Mesenteric fat pad (tissue), 1 donor: Measurements from ENCODE around the gene CINP. TPM values are rescaled to one million over a fixed set of nuclear protein-coding genes. Genes with fewer than 3 reads are reported as not detected.

ENCODE experiments used
- DNase-seq: peaks from one replicate; pipeline ENCODE4 v3.0.0-alpha.2; 2020; ENCODE audit warnings: low spot score
- total RNA-seq: library from RNA; stranded (reverse); fragmentation: NEBNext Ultra II Directional; extraction: Animal tissue kit (Norgen Biotek cat#: 25700); gene quantifications from one replicate; pipeline ENCODE4 v1.2.1, GENCODE V29; 2021
- donor health status: DM: yes; HTN: yes; CAD: no.

Gene CINP
- total RNA-seq, 1 donor from 2014 or later, result 34.1 TPM

DNA sequence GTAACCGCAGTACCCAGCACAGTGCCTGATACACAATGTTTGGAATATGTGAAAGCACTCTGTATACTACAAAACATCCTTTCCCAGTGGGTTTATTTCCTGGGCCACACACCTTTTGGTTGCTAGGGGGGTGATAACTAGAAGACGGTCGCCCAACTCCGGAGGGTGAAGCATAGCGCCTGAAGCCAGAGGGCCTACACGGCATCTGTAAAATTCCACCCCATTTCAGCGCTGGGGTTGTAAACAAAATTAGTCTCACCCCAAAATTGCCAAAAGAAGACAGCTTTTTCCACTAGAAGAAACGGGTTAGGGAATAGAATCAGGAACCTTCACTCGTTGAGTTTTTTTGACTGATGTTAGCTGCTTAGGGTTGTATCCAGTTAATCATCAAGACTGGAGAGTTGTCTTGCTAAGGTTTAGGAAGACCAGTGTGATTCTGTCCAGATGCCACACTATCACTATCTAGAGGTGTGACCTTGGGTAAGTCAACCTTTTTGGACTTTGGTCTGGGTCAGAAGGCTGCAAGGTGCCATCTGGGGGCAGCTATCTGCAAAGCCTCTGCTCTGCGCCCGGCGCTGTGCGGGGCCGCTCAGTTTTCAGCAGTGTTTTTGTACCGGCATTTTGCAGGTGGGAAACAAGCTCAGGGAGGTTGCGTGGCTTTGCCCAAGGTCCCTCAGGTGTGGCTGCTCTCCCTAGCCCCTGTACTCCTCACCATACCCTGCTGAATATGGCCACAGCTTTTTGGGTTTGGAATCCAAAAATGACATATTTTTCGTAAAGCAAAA, 41.8 kb downstream of the CINP start:
- no peak for DNase-seq

GRCh38 chr14:102320033-102320660, 42.5 kb downstream of the CINP start:
- no peak for DNase-seq

DNA sequence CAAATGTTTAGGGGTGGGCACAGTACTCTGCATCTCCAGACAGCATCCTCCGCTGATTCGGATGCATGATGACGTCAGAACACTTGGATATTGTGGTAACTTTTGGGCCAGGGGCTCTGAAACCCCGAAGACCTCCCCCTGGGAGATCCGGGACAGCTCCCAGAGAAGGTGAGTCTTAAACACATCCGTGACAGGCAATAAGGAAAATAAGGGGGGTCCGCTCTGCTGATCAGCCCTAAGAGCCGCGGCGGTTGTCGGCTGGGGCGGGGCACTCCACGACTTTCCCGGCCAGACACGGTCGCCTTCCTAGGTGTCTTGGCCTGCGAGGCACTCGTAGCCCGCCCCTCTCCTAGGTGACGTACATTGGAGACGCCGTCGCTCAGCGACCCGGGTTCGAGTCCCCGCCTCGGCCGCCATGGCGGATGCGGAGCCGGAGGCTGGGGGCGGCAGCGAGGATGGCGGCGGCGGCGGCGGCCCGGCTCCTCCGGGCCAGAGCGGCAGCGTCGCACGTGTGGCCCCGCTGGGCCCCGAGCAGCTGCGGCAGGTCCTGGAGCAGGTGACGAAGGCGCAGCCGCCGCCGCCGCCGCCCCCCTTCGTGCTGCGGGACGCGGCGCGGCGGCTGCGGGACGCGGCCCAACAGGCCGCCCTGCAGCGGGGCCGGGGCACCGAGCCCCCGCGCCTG, 43.2 kb downstream of the CINP start, which contains the start of gene ZNF839:
Gene ZNF839 (plus strand): TSS at position 396 of the 682 bp plus-strand sequence. CDS start 20 bp downstream, at position 416.
- peak; percentile 98 for DNase-seq

- DNase-seq, result no peak
Observed at GRCh38 chr14:102318781-102319276, 43.9 kb downstream of the CINP start.

DNA sequence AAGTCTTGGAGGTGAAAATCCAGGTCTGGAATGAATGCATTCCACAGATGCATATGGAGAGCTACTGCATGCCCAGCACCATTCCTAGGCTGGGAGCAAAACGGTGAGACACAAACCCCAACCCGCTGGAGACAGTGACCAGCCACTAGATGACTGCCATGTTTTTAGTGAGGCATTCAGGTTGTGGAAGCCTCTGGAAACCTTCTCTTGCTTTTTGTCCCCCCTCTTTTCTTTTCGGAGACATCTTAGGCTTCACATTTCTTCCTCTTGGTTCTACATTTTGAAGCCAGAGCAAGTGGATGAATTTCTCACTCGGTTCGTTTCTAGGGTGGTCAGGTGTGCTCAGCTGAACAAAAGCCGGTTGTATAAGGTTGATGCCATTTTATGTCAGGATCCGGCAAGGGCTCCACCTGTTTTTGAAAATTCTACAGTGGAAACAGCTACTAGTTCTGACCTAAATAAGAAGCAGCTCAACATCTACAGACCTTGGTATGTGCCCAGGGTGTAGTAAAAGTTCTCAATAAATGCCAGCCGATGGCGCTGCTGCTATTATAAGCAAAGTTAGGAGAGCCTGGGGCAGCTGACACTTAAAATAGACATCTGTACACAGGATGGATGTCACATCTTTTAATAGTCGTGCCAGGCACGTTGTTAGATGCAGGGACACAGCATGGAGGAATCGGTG, 45.0 kb downstream of the CINP start:
- DNase-seq, result no peak

- DNase-seq, result peak; percentile 100
Observed at GRCh38 chr14:102316743-102317563, 45.7 kb downstream of the CINP start.

DNA sequence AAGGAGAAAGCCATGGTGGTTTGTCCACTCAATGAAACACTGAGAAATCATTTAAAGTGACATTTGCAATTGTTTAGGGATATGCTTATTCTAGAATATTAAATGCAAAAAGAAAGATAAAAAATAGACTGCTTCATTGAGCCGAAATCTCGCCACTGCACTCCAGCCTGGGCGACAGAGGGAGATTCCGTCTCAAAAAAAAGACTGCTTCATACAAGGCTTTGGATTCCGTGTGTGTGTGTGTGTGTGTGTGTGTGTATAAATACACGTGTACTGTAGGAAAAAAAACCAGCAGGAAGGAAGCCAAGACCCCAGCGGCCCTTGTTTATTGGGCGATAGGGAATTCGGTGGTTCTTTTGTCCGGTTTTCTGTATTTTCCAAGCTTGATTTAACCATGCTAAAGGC, 46.4 kb downstream of the CINP start:
- no peak for DNase-seq

DNA sequence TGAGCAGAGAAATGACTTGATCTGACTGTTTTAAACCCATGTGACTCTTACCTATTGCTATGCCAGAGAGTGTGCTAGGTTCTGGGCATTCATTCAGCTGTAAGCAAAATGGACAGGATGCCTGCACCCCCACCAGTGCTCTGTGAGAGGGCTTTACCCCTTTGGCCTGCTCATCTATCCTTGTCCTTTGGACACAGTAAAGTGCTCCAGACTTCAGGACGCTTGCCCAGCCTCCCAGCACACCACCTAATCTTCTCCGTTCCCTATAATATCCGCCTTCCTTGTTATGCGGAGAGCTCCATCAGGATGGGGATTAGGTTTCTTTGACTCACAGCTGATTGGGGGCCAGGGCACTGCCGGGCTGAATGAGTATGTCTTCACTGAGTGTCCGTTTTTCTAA, 47.6 kb downstream of the CINP start:
- no peak for DNase-seq

- DNase-seq, result peak; percentile 96
Observed at GRCh38 chr14:102314242-102315011, 48.3 kb downstream of the CINP start.

DNA sequence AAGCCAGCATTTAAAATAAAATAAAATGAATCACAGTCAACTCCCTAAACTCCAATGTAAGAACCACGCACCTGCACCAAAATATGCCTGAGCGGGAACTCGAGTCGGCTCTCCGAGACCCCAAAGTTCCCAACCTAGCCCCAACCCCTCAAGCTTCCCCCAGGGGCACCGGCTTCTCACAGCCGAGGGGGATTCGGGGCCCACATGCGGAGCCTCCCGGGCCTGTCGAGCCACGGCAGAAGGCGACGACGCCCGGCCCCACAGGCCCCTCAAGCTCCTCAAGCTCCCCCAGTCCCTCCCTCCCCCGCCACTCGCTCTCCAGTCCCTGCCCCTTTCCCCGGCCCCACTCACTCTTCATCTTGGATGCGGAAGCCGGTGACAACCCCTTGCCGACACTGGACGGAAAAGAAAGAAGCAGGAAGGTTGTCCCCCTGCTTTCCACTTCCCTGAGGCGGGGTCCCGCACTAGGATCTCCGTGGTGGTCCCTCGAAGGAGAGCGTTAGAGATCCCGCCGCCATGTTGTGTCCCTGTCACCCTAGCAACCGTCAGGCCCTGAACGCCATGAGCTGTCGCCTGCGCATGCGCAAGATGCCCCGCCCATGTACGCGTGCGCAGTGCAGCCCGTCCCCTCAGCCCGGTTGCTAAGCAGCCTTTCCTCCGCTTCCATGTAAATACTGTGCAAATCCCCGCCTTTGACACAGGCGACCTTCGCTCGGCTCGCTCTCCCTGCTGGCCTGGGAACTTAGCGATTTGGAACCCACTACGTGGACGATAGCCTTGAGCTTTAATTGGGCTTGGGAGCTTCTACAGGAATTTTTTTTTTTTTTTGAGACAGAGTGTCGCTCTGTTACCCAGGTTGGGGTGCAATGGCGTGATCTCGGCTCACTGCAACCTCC, 57.8 kb downstream of the CINP start, which contains the start of gene MOK:
Gene MOK (minus strand): TSS at position 554 of the 896 bp plus-strand sequence. CDS start 196 bp downstream, at position 358.
- peak; percentile 100 for DNase-seq

DNA sequence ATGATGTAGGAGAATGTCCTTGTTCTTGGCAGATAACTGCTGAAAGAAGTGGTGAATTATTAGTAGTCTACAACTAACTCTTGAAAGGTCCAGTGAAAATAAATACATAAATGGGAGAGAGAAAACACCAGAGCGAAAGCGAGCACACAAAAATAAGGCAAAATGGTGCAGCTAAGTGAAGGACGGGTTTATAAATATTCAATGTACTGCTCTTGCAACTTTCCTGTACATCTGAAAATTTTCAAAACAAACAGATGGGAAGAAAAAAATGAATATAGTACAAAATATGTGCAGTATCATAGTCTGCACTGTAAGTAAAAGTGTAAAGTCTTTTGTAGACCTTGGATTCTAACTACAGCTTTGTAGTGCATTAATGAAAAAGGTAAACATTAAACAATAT, 59.0 kb downstream of the CINP start:
- no peak for DNase-seq

GRCh38 chr14:102298303-102299070, 64.2 kb downstream of the CINP start:
- peak; percentile 45 for DNase-seq

Other genes with a start within 250 kb of the CINP start
- 34.1 TPM for gene WDR20, start 223.0 kb downstream of the CINP start, total RNA-seq
- 13.9 TPM for gene MOK, start 57.7 kb downstream of the CINP start, total RNA-seq
- 7.4 TPM for gene ZNF839, start 43.1 kb downstream of the CINP start, total RNA-seq
- gene TECPR2, start 51 bp upstream of the CINP start, total RNA-seq, result 29.5 TPM
- gene ANKRD9, start 146.9 kb upstream of the CINP start, total RNA-seq, result 26.0 TPM
- 21.9 TPM for gene RCOR1, start 229.8 kb upstream of the CINP start, total RNA-seq